Measurements from ENCODE around the gene LRRC25. TPM values are rescaled to one million over a fixed set of nuclear protein-coding genes. Genes with fewer than 3 reads are reported as not detected.

LRRC25 gene
- total RNA-seq, 1 donor from 2014 or later, result 8.2 TPM

- intact Hi-C loops (cut with DNase I), result no loop called here
- no peak for DNase-seq (ENCODE audit: low spot score)
- ATAC-seq, result no peak
Measured at GRCh38 chr19:18427080-18427742, 29.8 kb upstream of the LRRC25 start.

GRCh38 chr19:18426416-18426767, 29.0 kb upstream of the LRRC25 start:
- intact Hi-C loops (cut with DNase I), result no loop called here
- ATAC-seq, result no peak
- DNase-seq (ENCODE audit: low spot score), result no peak

DNA sequence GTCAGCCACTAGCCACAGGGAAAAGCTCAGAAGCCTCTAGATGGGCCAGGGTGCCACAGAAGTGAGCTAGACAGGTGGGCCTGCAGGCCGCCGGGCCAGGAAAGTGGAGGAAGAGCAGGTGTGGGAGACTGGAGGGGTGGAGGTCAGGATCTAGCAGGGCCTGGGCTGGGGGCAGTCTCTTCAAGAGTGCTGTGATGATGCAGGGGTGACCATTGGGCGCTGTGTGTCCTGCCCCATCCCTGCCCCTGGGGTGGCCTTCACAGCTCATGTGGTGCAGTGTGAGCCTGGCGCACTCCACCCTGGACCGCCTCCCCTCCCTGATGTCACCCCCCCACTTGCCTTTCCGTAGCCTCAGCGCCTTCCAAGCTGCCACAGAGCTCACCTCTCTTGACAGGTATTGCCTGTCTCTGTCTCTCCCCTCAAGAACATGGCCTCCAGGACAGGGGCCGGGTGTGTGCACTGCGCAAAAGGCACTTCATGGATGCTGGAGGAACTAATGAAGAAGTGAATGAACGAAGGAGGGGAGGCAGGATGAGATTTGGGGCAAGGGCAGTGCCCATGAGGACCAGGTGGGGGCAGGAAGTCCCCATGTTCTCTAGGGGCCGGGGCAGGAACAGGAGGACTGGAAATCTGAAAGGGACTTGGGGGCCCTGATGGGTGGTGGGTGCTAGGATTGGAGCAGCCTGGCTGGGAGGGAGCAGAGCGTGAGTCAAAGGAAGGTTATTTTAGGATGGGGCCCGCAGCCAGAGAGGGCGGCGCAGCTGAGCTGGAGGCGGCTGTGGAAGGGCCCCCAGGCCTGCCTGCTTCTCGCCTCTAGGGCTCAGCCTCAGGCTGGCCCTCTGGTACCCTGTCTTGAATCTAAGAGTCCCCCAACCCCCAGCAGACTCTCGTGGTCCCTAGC, 28.3 kb upstream of the LRRC25 start:
- ATAC-seq (peak; percentile 52), DNase-seq (ENCODE audit: low spot score) (no peak)
- intact Hi-C loops (cut with DNase I), result no loop called here

DNA sequence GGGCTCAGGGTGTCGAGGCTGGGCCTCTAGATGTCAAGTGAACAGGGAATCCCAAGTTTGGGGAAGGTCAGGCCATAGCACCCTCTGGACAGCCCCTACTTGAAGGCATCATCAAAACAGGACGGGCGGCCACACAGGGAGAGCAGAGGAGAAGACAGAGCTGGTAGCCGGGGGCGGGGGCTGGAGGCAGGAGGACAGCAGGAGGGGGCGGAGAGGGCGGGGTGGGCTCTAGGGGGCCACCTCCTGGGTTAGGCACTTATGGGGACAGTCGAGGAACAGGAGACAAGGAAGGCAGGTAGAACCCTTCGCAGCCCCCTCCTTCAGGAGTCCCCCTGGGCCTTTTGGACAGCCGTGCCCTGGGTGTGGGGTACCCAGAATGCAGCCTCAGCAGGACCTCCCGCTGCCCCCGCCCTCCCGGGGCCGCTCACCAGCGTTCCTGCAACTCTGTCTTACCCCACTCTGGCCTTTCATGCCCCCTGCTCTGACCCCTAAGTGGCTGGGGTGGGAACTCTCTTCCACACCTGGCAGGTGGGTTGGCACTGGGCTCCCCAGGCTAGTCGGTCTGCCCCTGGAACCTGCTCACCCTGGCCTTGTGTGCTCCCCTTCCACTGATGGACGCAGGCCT, 27.6 kb upstream of the LRRC25 start:
- DNase-seq (ENCODE audit: low spot score) (no peak), ATAC-seq (no peak)
- intact Hi-C loops (cut with DNase I), result no loop called here

DNA sequence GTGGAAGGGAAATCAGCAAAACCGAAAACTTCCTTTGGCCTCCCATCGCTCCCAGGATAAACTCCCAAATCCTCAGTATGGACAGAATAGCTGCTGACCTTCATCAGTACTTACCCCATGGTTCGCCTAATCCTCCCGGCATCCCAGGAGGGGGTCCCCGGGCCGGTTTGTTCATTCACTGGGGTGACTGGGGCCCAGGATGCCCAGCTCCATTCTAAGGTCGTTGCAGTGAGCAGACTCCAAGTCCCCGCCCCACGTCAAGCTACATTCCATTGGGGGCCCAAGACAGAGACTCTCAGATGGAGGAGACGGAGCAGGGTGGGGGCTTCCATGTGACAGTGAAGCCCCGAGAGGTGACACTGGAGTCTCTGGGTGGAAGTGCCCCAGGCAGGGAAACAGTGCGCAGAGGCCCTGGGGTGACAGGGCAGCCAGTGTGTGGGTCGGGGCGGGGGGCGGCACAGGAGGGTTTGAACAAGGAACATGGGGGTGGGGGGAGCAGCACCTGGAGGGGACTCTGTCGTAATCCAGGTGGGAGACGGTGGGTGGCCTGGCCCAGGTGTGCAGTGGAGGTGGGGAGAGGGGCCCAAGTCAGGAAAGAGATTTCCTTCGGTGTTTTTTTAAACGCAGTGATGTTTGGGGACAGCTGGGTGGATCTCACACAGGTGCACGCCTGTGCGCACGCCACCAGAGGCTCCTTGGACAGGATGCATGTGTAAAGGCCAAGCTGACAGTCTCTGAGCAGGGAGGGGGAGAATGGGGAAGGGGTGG, 26.9 kb upstream of the LRRC25 start:
- ATAC-seq (no peak), DNase-seq (ENCODE audit: low spot score) (no peak)
- intact Hi-C loops (cut with DNase I), result no loop called here

DNA sequence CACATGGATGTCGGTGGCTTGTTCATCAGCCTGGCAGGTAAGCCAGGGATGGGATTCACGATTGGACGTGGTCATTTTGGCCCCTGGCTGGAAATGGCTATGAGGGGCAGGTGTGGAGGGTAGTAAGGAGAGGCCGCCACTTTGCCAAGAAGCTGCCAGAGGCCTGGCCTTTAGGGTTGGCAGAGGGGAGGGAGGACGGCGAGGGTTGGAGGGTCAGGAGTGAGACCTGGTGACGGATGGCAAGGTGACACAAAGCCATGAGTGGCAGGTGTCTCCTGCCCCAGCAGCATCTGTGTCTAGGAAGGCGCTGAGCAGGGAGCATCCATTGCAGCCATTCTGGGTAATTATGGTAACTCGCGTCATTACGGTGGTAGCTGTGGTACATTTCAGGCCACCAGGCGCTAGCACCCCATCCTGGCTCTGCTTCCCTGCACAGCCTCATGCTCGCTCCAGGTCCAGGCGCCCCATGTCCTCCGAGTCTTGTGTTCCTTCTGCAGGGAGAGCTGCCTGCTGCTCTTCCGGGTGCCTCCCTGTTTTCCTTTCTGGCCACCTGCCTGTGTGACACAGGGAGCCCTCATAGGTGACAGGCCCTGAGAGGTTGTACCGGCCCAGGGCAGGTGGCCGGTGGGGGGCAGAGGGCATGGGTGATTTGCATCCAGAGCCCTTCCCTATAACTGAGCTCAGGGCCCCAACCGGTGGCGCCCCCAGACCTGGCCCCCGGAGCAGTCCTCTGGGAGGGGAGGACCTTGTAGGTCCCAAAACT, 26.0 kb upstream of the LRRC25 start:
- DNase-seq (ENCODE audit: low spot score) (no peak), ATAC-seq (no peak)

GRCh38 chr19:18422530-18423191, 25.2 kb upstream of the LRRC25 start:
- ATAC-seq, result no peak
- intact Hi-C loops (cut with DNase I), result no loop called here
- no peak for DNase-seq (ENCODE audit: low spot score)

More for the DNA sequence above, 26.0 kb upstream of the LRRC25 start:
- intact Hi-C loops (cut with DNase I), result no loop called here

- intact Hi-C loops (cut with DNase I), result no loop called here
- DNase-seq (ENCODE audit: low spot score) (peak; percentile 60), ATAC-seq (no peak)
Measured at GRCh38 chr19:18421371-18421959, 24.0 kb upstream of the LRRC25 start.

- DNase-seq (ENCODE audit: low spot score) (peak; percentile 60), ATAC-seq (no peak)
- intact Hi-C loops (cut with DNase I), result no loop called here
Measured at GRCh38 chr19:18420930-18421329, 23.5 kb upstream of the LRRC25 start.

- peak; percentile 76 for DNase-seq (ENCODE audit: low spot score)
- intact Hi-C loops (cut with DNase I), result no loop called here
- ATAC-seq, result no peak
Measured at GRCh38 chr19:18419699-18420460, 22.5 kb upstream of the LRRC25 start.

DNA sequence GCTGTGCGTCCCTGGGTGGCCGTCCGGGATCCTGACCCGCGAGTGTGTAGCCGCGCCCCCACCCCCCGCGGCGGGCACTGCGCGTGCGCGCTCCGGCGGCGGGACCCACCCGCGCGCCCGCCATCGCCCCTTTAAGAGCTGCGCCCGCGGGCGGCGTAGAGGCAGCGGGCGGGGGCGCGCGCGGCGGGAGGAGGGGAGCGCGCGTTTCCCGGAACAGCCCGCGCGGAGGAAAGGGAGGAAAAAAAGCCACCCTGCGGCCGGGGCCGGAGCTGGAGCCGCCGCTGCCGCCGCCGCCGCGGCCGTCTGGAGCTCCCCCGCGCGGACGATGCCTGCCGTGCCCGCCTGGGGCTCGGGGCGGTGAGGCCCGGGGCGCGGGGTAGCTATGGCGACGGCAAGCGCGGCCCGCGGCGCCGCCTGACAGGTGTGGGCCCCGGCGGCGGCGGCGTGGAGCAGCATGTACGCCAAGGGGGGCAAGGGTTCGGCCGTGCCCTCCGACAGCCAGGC, 21.8 kb upstream of the LRRC25 start, which contains the start of gene SSBP4:
SSBP4 (plus strand) TSS at position 204 of the 504 bp plus-strand sequence; CDS start at position 455, 251 bp downstream.
- ATAC-seq (peak; percentile 2), DNase-seq (ENCODE audit: low spot score) (peak; percentile 85)
- intact Hi-C loops (cut with DNase I), result no loop called here

DNA sequence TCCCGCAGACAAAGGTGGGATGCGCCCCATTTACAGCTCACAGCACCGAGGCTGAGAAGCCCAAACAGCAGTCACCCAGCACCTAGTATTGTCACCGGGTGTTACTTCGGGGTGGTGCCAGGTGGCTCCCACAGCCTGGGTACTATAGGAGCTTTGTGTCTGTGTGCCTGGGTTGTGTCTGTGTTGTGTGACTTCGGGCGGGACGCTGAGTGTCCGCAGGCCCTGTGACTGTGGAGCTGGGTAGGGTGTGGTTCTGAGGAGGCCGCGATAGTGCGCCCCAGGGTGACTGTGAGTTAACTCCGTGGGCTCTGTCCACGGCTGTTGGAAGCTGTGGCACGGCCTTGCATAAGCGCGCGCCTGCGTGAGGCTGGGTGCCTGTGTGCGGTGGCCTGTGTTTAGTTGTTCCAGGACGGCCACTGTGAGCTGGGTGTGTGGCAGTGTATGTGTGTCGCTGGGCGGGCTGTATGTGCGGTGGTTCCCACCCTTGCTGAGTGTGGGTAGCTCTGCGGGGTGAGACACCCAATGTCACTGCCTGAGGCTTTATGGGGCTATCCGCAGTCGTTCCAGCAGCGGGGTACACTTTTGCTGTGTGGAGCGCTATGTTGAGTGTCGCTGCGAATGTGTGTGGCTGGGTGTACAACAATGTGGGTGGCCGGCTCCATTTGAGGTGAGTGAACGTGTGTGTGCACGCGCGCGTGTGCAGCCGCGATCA, 21.2 kb upstream of the LRRC25 start:
- DNase-seq (ENCODE audit: low spot score) (no peak), ATAC-seq (peak; percentile 1)
- intact Hi-C loops (cut with DNase I), result no loop called here

- intact Hi-C loops (cut with DNase I), result no loop called here
- peak; percentile 0 for ATAC-seq
Measured at GRCh38 chr19:18418029-18418482, 20.6 kb upstream of the LRRC25 start.

GRCh38 chr19:18417250-18418028, 20.0 kb upstream of the LRRC25 start:
- DNase-seq (ENCODE audit: low spot score) (peak; percentile 92), ATAC-seq (peak; percentile 54)
- intact Hi-C loops (cut with DNase I), result no loop called here

More at GRCh38 chr19:18418029-18418482, 20.6 kb upstream of the LRRC25 start:
- peak; percentile 83 for DNase-seq (ENCODE audit: low spot score)

DNA sequence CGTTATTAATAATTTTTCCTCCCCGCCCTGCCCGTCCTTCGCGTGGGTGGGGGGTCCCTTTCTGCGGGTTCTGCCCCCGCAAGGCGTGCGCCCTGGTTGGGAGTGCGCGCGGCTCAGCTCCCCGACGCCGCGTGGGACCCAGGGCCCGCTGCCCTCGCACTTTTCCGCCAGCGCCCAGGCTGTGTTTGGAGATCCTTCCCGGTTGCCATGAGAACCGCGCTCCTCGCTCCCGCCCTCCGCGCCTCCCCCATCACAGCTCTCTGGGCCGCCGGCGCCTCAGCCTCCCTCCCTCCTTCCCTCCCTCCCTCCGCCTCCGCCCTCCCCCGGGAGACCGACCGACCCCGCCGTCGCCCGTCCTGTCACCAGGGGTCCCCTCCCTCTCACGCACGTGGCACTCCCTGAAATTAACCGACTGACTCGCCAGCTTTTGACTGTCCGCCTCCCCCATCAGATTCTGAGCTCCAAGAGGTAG, 19.4 kb upstream of the LRRC25 start:
- ATAC-seq, result peak; percentile 74
- peak; percentile 96 for DNase-seq (ENCODE audit: low spot score)
- intact Hi-C loops (cut with DNase I), result no loop called here

All from sciatic nerve (tissue), 2 donors.